Neutrophil (primary cell): ENCODE measurements around the gene UNC13C.

Experiments used
- H3K27ac ChIP-seq: fragments of 200-600 bp; sonication (generic); 2 replicates; pipeline ENCODE4 v1.5.1; 2016; ENCODE audit warnings: mild to moderate bottlenecking, moderate library complexity
- H3K27me3 ChIP-seq: fragments of 200-600 bp; sonication (generic); 2 replicates; pipeline ENCODE4 v1.6.0; 2016; ENCODE audit warnings: mild to moderate bottlenecking
- H3K36me3 ChIP-seq: fragments of 200-600 bp; sonication (generic); 2 replicates; pipeline ENCODE4 v1.5.1; 2017
- H3K4me1 ChIP-seq, 2 experiments: fragments of 200-600 bp in 1 of 2; sonication (generic) in 1 of 2; 1 replicate in 1 of 2; 2 replicates in 1 of 2; pipeline versions ENCODE4 v1.5.1 to v1.6.1; 2013 to 2016; ENCODE audit warnings: low read depth in 1 of 2, low read length in 1 of 2, mild to moderate bottlenecking in 1 of 2, moderate library complexity in 1 of 2; ENCODE audit not compliant: control insufficient read depth in 1 of 2, insufficient read depth in 1 of 2
- H3K4me3 ChIP-seq, 2 experiments: fragments of 200-600 bp in 1 of 2; sonication (generic) in 1 of 2; 1 replicate in 1 of 2; 2 replicates in 1 of 2; pipeline ENCODE4 v1.5.1; 2013 to 2016; ENCODE audit warnings: low read depth in 1 of 2, low read length in 1 of 2, mild to moderate bottlenecking in 1 of 2, moderate library complexity in 1 of 2
- H3K9me3 ChIP-seq: fragments of 200-600 bp; sonication (generic); 2 replicates; pipeline ENCODE4 v1.5.1; 2016
- TF ChIP-seq, protein P1 (sequence below): fragments of 200-600 bp; sonication (generic); IDR thresholded peaks from 2 replicates; pipeline ENCODE4 v1.5.1; 2016; ENCODE audit warnings: antibody characterized with exemption

Gene UNC13C

DNA sequence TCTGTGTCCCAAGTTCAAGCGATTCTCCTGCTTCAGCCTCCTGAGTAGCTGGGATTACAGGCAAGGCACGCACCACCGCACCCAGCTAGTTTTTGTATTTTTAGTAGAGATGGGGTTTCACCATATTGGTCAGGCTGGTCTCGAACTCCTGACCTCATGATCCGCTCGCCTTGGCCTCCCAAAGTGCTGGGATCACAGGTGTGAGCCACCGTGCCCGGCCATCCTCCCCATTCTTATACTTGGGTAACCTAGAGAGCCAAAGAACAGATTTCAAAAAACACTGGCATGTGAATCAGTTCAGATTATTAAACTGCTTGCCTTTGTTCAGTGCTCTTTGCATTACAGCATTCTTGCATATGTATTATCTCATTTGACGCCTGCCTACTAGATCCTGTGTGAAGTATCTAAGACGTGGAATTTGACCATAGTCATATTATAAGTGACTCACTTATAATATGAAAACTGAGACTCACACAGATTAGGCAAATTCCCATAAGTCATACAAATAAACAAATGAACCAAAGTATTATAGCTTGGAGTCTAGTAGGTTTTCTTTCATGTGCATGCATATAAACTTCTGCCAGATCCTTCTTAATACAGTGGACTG is 123.5 kb downstream of the UNC13C start:
- H3K27ac ChIP-seq: no peak overlapping the region
- H3K27me3 ChIP-seq: no peaks in the 10 kb centered on the region
- no peaks in the 10 kb centered on the region for H3K9me3 ChIP-seq
- TF ChIP-seq, protein P1, sequence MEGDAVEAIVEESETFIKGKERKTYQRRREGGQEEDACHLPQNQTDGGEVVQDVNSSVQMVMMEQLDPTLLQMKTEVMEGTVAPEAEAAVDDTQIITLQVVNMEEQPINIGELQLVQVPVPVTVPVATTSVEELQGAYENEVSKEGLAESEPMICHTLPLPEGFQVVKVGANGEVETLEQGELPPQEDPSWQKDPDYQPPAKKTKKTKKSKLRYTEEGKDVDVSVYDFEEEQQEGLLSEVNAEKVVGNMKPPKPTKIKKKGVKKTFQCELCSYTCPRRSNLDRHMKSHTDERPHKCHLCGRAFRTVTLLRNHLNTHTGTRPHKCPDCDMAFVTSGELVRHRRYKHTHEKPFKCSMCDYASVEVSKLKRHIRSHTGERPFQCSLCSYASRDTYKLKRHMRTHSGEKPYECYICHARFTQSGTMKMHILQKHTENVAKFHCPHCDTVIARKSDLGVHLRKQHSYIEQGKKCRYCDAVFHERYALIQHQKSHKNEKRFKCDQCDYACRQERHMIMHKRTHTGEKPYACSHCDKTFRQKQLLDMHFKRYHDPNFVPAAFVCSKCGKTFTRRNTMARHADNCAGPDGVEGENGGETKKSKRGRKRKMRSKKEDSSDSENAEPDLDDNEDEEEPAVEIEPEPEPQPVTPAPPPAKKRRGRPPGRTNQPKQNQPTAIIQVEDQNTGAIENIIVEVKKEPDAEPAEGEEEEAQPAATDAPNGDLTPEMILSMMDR: no peak
- no peak overlapping the region for H3K4me3 ChIP-seq
- no peaks in the 10 kb centered on the region for H3K4me1 ChIP-seq
- no peaks in the 10 kb centered on the region for H3K36me3 ChIP-seq

GRCh38 chr15:54102704-54103103 is 124.5 kb downstream of the UNC13C start:
- Histone ChIP-seq H3K27me3 (no peaks in the 10 kb centered on the region), H3K4me1 (no peaks in the 10 kb centered on the region), H3K4me3 (no peak overlapping the region), H3K27ac (no peak overlapping the region), H3K9me3 (no peaks in the 10 kb centered on the region), H3K36me3 (no peaks in the 10 kb centered on the region)
- TF ChIP-seq, protein P1: no peak

- Histone ChIP-seq H3K27me3 (no peaks in the 10 kb centered on the region), H3K36me3 (no peaks in the 10 kb centered on the region), H3K9me3 (no peaks in the 10 kb centered on the region), H3K27ac (no peak overlapping the region), H3K4me1 (no peaks in the 10 kb centered on the region), H3K4me3 (no peak overlapping the region)
- TF ChIP-seq, protein P1: no peak
These were observed 130.8 kb downstream of the UNC13C start for GRCh38 chr15:54109014-54109413.

GRCh38 chr15:54119051-54119450 is 140.8 kb downstream of the UNC13C start:
- Histone ChIP-seq H3K4me3 (no peak overlapping the region), H3K4me1 (peaks cover 7 to 8% of the 10 kb centered on the region in 2 experiments), H3K36me3 (no peaks in the 10 kb centered on the region), H3K27ac (no peak overlapping the region), H3K9me3 (no peaks in the 10 kb centered on the region), H3K27me3 (no peaks in the 10 kb centered on the region)
- TF ChIP-seq, protein P1: no peak

GRCh38 chr15:54120949-54121463 is 142.8 kb downstream of the UNC13C start:
- Histone ChIP-seq H3K4me1 (peaks cover 7 to 8% of the 10 kb centered on the region in 2 experiments), H3K27ac (no peak overlapping the region), H3K36me3 (no peaks in the 10 kb centered on the region), H3K27me3 (no peaks in the 10 kb centered on the region), H3K4me3 (no peak overlapping the region), H3K9me3 (no peaks in the 10 kb centered on the region)
- TF ChIP-seq, protein P1: no peak
